ENCODE measurements around the gene CTAG1B.
A peak's percentile ranks its signal among the peaks of the same experiment; 100 is the strongest.
"Not testable (repeated sequence)": the region's sequence is repeated elsewhere in the genome, so short reads cannot be mapped to it uniquely, and the experiment has no call there.

The CTAG1B gene

DNA sequence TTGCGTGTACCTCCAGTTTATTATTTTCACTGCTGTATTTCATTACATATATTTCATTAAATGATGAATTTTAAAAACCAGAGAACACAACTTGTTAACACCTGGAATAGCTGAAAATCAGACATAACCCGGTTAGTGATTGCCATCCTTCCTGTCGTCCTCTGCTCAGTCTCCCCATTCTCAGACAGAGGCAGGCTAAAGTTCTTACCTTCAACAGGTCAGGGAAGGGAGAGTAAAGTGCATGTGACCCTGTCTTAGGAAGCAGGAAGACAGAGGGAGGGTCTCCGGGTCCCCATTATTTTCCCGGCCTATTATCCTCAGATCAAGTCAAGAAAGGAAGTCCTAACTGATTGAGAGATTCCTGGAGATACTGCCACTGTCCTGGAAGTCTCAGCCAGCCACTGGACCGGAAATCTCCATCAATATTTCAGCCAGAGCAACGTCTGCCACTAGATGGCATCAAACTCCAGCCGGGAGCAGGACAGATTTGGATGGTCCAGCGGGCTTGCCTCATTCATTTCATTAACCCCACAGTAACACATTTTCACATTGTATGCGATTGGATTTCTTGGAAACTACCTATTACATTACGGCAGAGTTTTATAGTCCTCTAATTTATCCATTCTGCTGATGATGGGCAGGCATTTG is 1.8 kb upstream of the CTAG1B start:
- DNase-seq = not testable (repeated sequence)

DNA sequence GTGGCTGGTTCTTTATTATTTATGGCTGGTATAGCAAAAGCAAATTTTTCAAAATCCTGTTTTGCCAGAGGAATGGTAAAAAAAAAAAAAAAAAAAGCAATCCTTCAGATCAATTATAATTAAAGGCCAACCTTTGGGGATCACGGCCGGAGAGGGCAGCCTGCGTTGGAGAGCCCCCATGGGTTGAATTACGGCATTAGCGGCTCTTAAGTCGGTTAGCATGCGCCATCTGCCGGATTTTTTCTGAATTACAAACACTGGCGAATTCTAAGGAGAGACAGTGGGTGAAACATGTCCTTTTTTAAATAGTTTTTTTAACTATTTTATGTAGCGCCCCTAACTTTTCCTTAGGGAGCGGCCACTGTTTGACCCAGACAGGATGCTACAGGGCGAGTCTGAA is 5.5 kb downstream of the CTAG1B start:
- DNase-seq = not testable (repeated sequence)

- DNase-seq = not testable (repeated sequence)
These were observed 7.9 kb downstream of the CTAG1B start for GRCh38 chrX:154611146-154611545.

DNA sequence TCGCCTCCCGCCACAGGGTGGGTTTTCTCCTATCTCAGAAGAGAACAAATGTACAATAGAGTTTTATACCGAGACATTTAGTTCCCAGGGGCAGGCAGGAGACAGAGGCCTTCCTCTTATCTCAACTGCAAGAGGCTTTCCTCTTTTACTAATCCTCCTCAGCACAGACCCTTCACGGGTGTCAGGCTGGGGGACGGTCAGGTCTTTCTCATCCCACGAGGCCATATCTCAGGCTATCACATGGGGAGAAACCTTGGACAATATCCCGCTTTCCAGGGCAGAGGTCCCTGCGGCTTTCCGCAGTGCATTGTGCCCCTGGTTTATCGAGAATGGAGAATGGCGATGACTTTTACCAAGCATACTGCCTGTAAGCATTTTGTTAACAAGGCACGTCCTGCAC is 10.3 kb downstream of the CTAG1B start:
- DNase-seq = not testable (repeated sequence)

DNA sequence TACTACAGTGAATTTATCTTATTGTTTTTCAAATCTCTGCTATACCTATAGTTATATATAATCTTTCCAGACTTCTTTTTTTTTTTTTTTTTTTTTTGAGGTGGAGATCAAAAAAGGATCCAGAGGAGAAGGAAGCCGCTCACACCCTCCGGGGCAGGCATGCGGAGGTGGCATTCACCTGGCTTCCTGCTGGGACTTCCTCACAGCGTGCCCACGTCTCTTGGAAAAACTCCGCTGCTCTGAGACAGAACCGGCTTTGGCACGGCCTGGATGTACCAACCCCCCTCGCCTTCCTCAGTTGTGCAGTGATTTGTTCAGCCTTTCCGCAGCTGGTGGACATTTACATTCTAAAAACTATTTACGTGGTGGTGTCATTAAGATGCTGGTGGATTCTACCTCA is 11.1 kb downstream of the CTAG1B start:
- not testable (repeated sequence) for DNase-seq

DNA sequence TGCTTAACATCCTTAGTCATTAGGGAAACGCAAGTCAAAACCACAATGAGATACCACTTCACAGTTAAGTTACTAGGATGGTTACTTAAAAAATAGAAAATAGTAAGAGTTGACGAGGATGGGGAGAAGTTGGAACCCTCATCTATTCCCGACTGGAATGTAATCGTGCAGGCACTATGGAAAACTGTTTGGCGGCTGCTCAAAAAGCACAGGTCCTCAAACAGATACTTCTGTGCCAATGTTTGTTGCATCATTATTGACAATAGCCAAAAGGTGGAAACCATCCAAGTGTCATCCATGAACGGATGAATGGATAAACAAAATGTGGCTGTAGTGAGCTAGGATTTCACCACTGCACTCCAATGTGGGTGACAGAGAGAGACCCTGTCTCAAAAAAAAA is 11.7 kb downstream of the CTAG1B start:
- peak; percentile 7 for DNase-seq

GRCh38 chrX:154605566-154605965 is 13.5 kb downstream of the CTAG1B start:
- no peak for DNase-seq

GRCh38 chrX:154603438-154604430 is 15.3 kb downstream of the CTAG1B start:
- no peak for DNase-seq

DNA sequence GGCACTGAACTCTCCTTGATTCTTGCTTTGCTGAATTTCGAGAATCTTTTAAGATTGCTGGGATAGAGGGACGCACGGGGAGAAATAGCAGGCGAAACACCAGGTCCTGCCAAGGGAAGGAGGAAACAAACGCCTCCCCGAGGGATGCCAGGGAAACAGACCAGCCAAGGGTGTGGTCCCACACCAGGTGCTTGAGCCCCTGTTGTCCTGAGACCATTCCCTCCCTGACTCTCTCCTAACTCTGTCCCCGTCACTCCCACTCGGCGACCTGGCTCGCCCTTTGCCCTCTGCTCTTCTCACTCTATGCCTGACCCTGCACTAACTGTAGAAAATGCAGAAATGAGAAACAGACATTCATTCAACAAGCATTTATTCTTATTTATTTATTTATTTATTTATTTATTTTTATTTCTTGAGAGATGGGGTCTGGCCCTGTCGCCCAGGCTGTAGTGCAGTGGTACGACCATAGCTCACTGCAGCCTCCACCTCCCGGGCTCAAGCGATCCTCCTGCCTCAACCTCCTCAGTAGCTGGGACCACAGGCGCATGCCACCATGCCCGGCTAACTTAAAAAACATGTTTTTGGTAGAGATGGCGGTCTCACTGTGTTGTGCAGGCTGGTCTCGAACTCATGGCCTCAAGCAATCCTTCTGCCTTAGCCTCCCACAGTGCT is 16.2 kb downstream of the CTAG1B start:
- DNase-seq = no peak

- no peak for DNase-seq
These were observed 16.9 kb downstream of the CTAG1B start for GRCh38 chrX:154602226-154602625.

- DNase-seq = no peak
These were observed 18.2 kb downstream of the CTAG1B start for GRCh38 chrX:154600759-154601374.

DNA sequence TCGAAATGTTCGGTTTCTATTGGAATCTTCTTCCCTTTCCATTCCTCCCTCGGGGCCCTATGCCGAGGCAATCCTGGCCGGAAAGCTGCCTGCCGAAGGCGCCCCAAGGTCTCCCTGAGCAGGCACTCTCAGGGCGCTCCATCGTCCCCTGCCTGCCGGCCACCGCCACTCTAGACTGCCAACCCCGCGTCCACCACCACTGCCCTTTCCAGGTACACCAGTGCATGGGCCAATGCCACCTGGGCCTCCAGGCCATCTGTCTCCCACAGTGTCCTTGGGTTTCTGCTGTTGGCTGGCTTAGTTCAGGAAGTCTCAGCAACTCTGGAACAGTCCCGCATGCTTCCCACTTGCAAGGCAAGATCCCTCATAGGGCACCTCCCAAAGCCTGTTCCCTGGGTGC is 19.6 kb downstream of the CTAG1B start:
- no peak for DNase-seq

GRCh38 chrX:154598656-154599055 is 20.4 kb downstream of the CTAG1B start:
- no peak for DNase-seq

- no peak for DNase-seq
These were observed 21.9 kb downstream of the CTAG1B start for GRCh38 chrX:154597221-154597620.

DNA sequence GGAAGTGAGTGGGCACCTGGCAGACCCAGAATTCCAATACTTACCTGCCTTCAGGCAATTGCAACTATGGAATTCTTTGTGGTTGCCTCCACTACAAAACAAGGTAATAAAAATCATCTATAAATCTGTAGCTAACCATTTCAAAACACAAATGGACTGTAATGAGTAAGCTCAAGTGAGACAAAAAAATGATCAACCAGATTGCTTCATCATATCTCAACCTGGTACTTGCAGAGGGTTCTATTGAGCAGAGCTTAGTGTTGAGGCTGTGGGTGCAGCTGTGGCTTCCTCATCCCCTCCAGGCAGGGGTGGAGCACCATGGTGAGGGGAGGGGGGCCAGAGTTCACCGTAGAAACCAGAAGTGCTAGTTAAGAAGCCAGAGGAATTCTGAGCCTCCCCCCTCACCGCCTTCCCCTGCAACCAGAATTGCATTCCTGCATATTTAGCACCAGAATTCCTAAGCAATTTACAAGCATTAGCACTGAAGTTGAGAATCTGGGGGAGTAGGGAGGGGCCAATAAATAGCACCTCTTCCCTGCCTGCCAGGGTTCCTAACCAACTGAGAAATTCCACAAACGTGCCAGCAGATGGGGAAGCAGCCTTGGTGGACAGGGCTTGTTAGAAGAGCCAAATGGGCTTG is 22.7 kb downstream of the CTAG1B start:
- no peak for DNase-seq

- no peak for DNase-seq
These were observed 23.4 kb downstream of the CTAG1B start for GRCh38 chrX:154595559-154596249.

- DNase-seq = no peak
These were observed 24.6 kb downstream of the CTAG1B start for GRCh38 chrX:154594491-154594890.

GRCh38 chrX:154593201-154593600 is 25.9 kb downstream of the CTAG1B start:
- no peak for DNase-seq

- no peak for DNase-seq
These were observed 26.6 kb downstream of the CTAG1B start for GRCh38 chrX:154592505-154592904.

- DNase-seq = not testable (repeated sequence)
These were observed 28.7 kb downstream of the CTAG1B start for GRCh38 chrX:154590415-154590814.

- DNase-seq = not testable (repeated sequence)
These were observed 34.4 kb downstream of the CTAG1B start, which contains the start of gene CTAG1A for GRCh38 chrX:154584585-154585183. Gene CTAG1A, plus strand, starts transcription at chrX:154585133. Its CDS starts 74 bp downstream, at chrX:154585207.

Data from NCI-H446 treated with DMSO at 0.1 percent for 48 hours (cell line).